ENCODE measurements around the gene ADGRG7. TPM values are rescaled to one million over a fixed set of nuclear protein-coding genes. Genes with fewer than 3 reads are reported as not detected.

Gene ADGRG7
- polyA plus RNA-seq, 1 experiment: not detected

- peaks cover 1% of the 10 kb centered on the region; the same call in 1 of the 2 replicates for H3K27me3 ChIP-seq (ENCODE audit: control insufficient read depth, insufficient read depth, low read length)
- TF ChIP-seq CTCF (IDR thresholded peaks at IDR 0.05; ENCODE audit: insufficient read depth, low read depth, low read length): no peak
- no peaks in the 10 kb centered on the region for H3K36me3 ChIP-seq (ENCODE audit: control insufficient read depth, insufficient read depth, low read length)
- CTCF ChIA-PET: interaction anchor here (0.5 to 1.7 kb wide), 9 partner anchors 11 to 201 kb away, joined by 3 to 9 read pairs (median 3); no protein-coding TSS in a partner anchor
- no peak overlapping the region for H3K4me3 ChIP-seq (ENCODE audit: low read depth, low read length)
- POLR2A ChIA-PET: no interaction called here
- no peak for DNase-seq (ENCODE audit: low read depth)
Observed at GRCh38 chr3:100602506-100603444, 6.6 kb upstream of the ADGRG7 start.

- Histone ChIP-seq H3K27me3 (ENCODE audit: control insufficient read depth, insufficient read depth, low read length) (peaks cover 1% of the 10 kb centered on the region; the same call in 1 of the 2 replicates), H3K36me3 (ENCODE audit: control insufficient read depth, insufficient read depth, low read length) (no peaks in the 10 kb centered on the region), H3K4me3 (ENCODE audit: low read depth, low read length) (no peak overlapping the region)
- no peak for DNase-seq (ENCODE audit: low read depth)
- ChIA-PET CTCF (interaction anchor here (0.5 to 1.7 kb wide), 6 partner anchors 12 to 168 kb away, joined by 3 to 9 read pairs (median 3); no protein-coding TSS in a partner anchor), POLR2A (no interaction called here)
- TF ChIP-seq CTCF (IDR thresholded peaks at IDR 0.05; ENCODE audit: insufficient read depth, low read depth, low read length): peak; percentile 56
Observed at GRCh38 chr3:100603469-100603868, 5.9 kb upstream of the ADGRG7 start.

- no peak overlapping the region for H3K4me3 ChIP-seq (ENCODE audit: low read depth, low read length)
- H3K27me3 ChIP-seq (ENCODE audit: control insufficient read depth, insufficient read depth, low read length): peaks cover 5% of the 10 kb centered on the region; the same call in 1 of the 2 replicates
- TF ChIP-seq CTCF (IDR thresholded peaks at IDR 0.05; ENCODE audit: insufficient read depth, low read depth, low read length): no peak
- ChIA-PET CTCF (no interaction called here), POLR2A (no interaction called here)
- no peak for DNase-seq (ENCODE audit: low read depth)
- H3K36me3 ChIP-seq (ENCODE audit: control insufficient read depth, insufficient read depth, low read length): no peaks in the 10 kb centered on the region
Observed at GRCh38 chr3:100605358-100605757, 4.0 kb upstream of the ADGRG7 start.

GRCh38 chr3:100606894-100607512 lies 2.4 kb upstream of the ADGRG7 start:
- POLR2A ChIA-PET: no interaction called here
- DNase-seq (ENCODE audit: low read depth): no peak

More at GRCh38 chr3:100606894-100607512, 2.4 kb upstream of the ADGRG7 start:
- no peak for TF ChIP-seq CTCF (IDR thresholded peaks at IDR 0.05; ENCODE audit: insufficient read depth, low read depth, low read length)
- Histone ChIP-seq H3K4me3 (ENCODE audit: low read depth, low read length) (no peak overlapping the region), H3K27me3 (ENCODE audit: control insufficient read depth, insufficient read depth, low read length) (peaks cover 7% of the 10 kb centered on the region), H3K36me3 (ENCODE audit: control insufficient read depth, insufficient read depth, low read length) (no peaks in the 10 kb centered on the region)
- CTCF ChIA-PET: no interaction called here

All from BJ (cell line).